ENCODE data around the gene BTN3A1. TPM values are rescaled to one million over a fixed set of nuclear protein-coding genes. Genes with fewer than 3 reads are reported as not detected.

BTN3A1 gene
- total and polyA plus RNA-seq, 2 of the 8 experiments (the other 6 are each of a cell fraction or from before 2014, with no cell fraction given) = 4.7 to 5.6 TPM

- Histone ChIP-seq H2BK20ac (ENCODE audit: low read length) (no peak overlapping the region), H3K23ac (ENCODE audit: insufficient read length) (no peak overlapping the region), H3K4ac (replicated peaks; ENCODE audit: insufficient read length, low read depth, low read length) (no peak overlapping the region), H3K4me2 (ENCODE audit: insufficient read depth in 1 of 2, low read depth in 2 of 2, low read length in 2 of 2) (no peak overlapping the region), H3K18ac (ENCODE audit: extremely low read depth, low read length) (no peak overlapping the region), H2AFZ (ENCODE audit: low read length) (no peak overlapping the region), H3K79me1 (ENCODE audit: low read depth, low read length) (no peaks in the 10 kb centered on the region), H4K91ac (replicated peaks; ENCODE audit: insufficient read length, low read length) (no peak overlapping the region), H3K4me3 (ENCODE audit: extremely low read depth in 1 of 4, insufficient read depth in 2 of 4, low read depth in 3 of 4, low read length in 4 of 4) (no peak overlapping the region), H4K8ac (ENCODE audit: extremely low read depth, insufficient read depth, low read length) (no peak overlapping the region), H3K27me3 (replicated peaks in 1 of 4; ENCODE audit: control insufficient read depth in 3 of 4, extremely low read depth in 1 of 4, insufficient read depth in 3 of 4, low read length in 3 of 4) (no peaks in the 10 kb centered on the region), H3K56ac (replicated peaks; ENCODE audit: insufficient read length, low read depth, low read length) (no peak overlapping the region), H3K9ac (replicated peaks in 1 of 4; ENCODE audit: extremely low read depth in 1 of 4, low read depth in 3 of 4, low read length in 3 of 4) (no peak overlapping the region), H3K4me1 (replicated peaks in 1 of 4; ENCODE audit: control insufficient read depth in 3 of 4, insufficient read depth in 4 of 4, low read length in 3 of 4) (no peaks in the 10 kb centered on the region), H4K20me1 (replicated peaks in 1 of 2; ENCODE audit: control insufficient read depth in 1 of 2, insufficient read depth in 2 of 2, low read length in 2 of 2) (no peaks in the 10 kb centered on the region), H3K23me2 (ENCODE audit: low read depth, low read length) (no peaks in the 10 kb centered on the region), H3K14ac (ENCODE audit: insufficient read length) (no peak overlapping the region), H3K36me3 (ENCODE audit: control insufficient read depth in 2 of 4, insufficient read depth in 4 of 4, low read length in 3 of 4) (no peaks in the 10 kb centered on the region), H3K79me2 (ENCODE audit: control insufficient read depth in 1 of 2, insufficient read depth in 2 of 2, low read length in 2 of 2) (no peaks in the 10 kb centered on the region), H2BK15ac (ENCODE audit: low read length) (no peak overlapping the region), H2BK5ac (ENCODE audit: low read depth, low read length) (no peak overlapping the region), H2AK5ac (ENCODE audit: low read depth, low read length) (no peak overlapping the region), H2BK12ac (ENCODE audit: low read depth, low read length) (no peak overlapping the region), H2BK120ac (replicated peaks; ENCODE audit: low read depth, low read length) (no peak overlapping the region), H3K9me3 (ENCODE audit: insufficient read depth in 2 of 2, low read depth in 1 of 2, low read length in 1 of 2) (no peaks in the 10 kb centered on the region), H4K5ac (ENCODE audit: insufficient read length, low read depth, low read length) (no peak overlapping the region), H3K27ac (ENCODE audit: low read depth, low read length) (no peak overlapping the region)
- DNase-seq (ENCODE audit: low read depth in 1 of 2, low spot score in 2 of 2) (no peak), FAIRE-seq (no peak)
- WGBS, 2 experiments (ENCODE audit: extremely low coverage in 1 of 2, insufficient coverage in 1 of 2, insufficient read length in 1 of 2, insufficient replicate concordance in 2 of 2, low coverage in 1 of 2, low lambda C conversion rate in 2 of 2, missing lambda C conversion rate in 1 of 2) = 87% methylated on average over 3 of the region's 3 CpGs; no CpG with 5 or more reads in 1 of the 2 experiments
- ChIA-PET POLR2A (ENCODE audit: partially characterized antibody) (interaction anchor here (1.2 to 2.2 kb wide), 4 partner anchors 24 to 109 kb away, joined by 3 to 6 read pairs (median 3); partner anchors contain the start of gene BTN2A2), CTCF (ENCODE audit: partially characterized antibody) (interaction anchor here (0.9 to 6.4 kb wide), 6 partner anchors 8 to 108 kb away, joined by 3 to 24 read pairs (median 3); partner anchors contain the start of gene BTN2A2)
- TF ChIP-seq BACH1 (IDR thresholded peaks at IDR 0.05; ENCODE audit: low read length) (no peak), RFX5 (IDR thresholded peaks at IDR 0.05; ENCODE audit: borderline replicate concordance, low read depth, low read length) (no peak), CBX5 (IDR thresholded peaks at IDR 0.05; ENCODE audit: low read depth, low read length) (no peak), YY1 (IDR thresholded peaks at IDR 0.05; ENCODE audit: low read depth, low read length) (no peak), USF2 (IDR thresholded peaks at IDR 0.05; ENCODE audit: low read length) (no peak), EP300 (IDR thresholded peaks at IDR 0.05; ENCODE audit: borderline replicate concordance in 1 of 2, low read depth in 2 of 2, low read length in 2 of 2) (no peak), RAD21 (IDR thresholded peaks at IDR 0.05 in 1 of 2, conservative IDR thresholded peaks at IDR 0.05 in 1 of 2; ENCODE audit: low read depth in 2 of 2, low read length in 2 of 2) (peak; percentile 35 to 40; a peak in 3 of 4 replicates), CBX8 (IDR thresholded peaks at IDR 0.05; ENCODE audit: borderline replicate concordance, low read depth, low read length) (no peak), POLR2A (IDR thresholded peaks at IDR 0.05; ENCODE audit: control extremely low read depth in 1 of 2, low read depth in 2 of 2, low read length in 2 of 2) (no peak), RBBP5 (IDR thresholded peaks at IDR 0.05; ENCODE audit: borderline replicate concordance, low read depth, low read length) (no peak), ZNF274 (IDR thresholded peaks at IDR 0.05; ENCODE audit: borderline replicate concordance, extremely low read depth, low read length) (no peak), GTF2F1 (IDR thresholded peaks at IDR 0.05; ENCODE audit: borderline replicate concordance, low read depth, low read length) (no peak), CREB1 (IDR thresholded peaks at IDR 0.05) (no peak), POLR2AphosphoS5 (IDR thresholded peaks at IDR 0.05; ENCODE audit: low read depth, low read length) (no peak)
Observed at GRCh38 chr6:26450240-26450639, 48.2 kb downstream of the BTN3A1 start.

Data from H1 (cell line).